IPS-18c (cell line): ENCODE measurements around the gene TRAPPC3L.

Experiments used
- H3K4me3 ChIP-seq: 2 replicates; pipeline ENCODE4 v1.7.0; 2013; ENCODE audit warnings: low read depth, mild to moderate bottlenecking, low read length, moderate library complexity; ENCODE audit not compliant: insufficient read depth
- H3K9me3 ChIP-seq: one replicate; pipeline ENCODE4 v1.6.1; 2013; ENCODE audit warnings: mild to moderate bottlenecking, low read length, moderate library complexity; ENCODE audit not compliant: control insufficient read depth, insufficient read depth

The TRAPPC3L gene

DNA sequence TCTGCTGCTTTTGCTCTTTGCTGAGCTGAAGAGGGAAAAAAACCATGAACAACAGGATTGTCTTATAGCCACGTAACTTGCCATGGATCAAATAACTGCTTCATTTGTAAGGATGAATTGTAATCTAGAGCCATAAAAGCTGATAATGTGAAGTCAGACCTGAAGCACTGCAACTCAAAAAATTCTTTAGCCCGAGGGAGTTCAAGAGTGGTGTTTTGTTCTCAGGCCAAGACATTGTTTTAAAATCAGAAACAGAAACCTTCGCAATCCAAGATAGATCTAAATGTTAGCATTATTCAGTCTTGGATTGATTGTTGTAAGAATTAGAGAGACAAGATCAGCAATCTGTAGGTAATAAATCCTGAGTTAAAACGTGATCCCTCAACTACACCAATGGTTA is at the start of gene TRAPPC3L:
Gene TRAPPC3L (minus strand): TSS at position 34 of the 400 bp plus-strand sequence. CDS start 170 bp downstream, outside the sequence.
- no peaks in the 10 kb centered on the region for H3K9me3 ChIP-seq
- no peak within 1 kb of the TSS for H3K4me3 ChIP-seq

DNA sequence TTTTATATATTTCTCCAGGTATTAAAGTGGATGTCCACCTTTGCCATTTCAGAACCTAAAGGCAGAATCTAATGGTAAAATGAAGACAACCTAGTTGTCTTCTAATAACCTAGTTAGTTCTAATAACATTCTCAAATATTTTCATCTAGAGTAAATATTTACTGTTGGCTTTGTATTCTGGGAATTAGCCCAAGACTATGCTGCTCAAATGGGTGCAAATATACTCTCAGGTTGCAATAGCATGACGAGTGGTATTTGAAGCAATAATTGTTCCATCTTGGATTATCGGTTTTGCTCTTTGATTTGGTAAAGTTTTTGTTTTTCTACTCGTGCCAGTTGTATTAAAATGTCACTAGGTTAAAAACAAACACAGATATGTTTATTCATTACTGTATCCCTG is 49.8 kb upstream of the TRAPPC3L start:
- Histone ChIP-seq H3K4me3 (no peak overlapping the region), H3K9me3 (no peaks in the 10 kb centered on the region)

GRCh38 chr6:116586738-116587137 is 41.3 kb upstream of the TRAPPC3L start:
- no peak overlapping the region for H3K4me3 ChIP-seq

GRCh38 chr6:116586276-116586675 is 40.8 kb upstream of the TRAPPC3L start:
- no peaks in the 10 kb centered on the region for H3K9me3 ChIP-seq
- no peak overlapping the region for H3K4me3 ChIP-seq

More at GRCh38 chr6:116586738-116587137, 41.3 kb upstream of the TRAPPC3L start:
- H3K9me3 ChIP-seq = no peaks in the 10 kb centered on the region

- Histone ChIP-seq H3K4me3 (no peak overlapping the region), H3K9me3 (no peaks in the 10 kb centered on the region)
These were observed 34.7 kb upstream of the TRAPPC3L start for GRCh38 chr6:116580198-116580597.

DNA sequence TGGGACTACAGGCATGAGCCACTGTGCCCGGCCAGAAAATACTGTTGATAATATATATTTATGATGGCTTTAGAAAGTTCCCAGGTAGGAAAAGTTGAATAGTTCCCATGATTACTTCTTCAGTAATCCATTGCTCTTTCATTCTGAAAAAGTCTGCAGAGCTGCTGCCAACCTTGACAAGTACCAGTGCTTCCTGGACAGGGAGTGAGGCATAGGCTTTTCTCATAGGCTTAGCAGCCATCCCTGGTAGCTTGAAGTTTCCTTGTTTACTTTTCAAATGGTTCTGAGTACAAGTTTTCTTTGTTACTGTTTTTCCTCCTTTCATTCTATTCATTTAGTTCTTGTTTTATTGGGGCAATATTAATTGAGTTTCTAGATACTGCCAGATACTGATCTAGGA is 33.7 kb upstream of the TRAPPC3L start:
- Histone ChIP-seq H3K9me3 (no peaks in the 10 kb centered on the region), H3K4me3 (no peak overlapping the region)

DNA sequence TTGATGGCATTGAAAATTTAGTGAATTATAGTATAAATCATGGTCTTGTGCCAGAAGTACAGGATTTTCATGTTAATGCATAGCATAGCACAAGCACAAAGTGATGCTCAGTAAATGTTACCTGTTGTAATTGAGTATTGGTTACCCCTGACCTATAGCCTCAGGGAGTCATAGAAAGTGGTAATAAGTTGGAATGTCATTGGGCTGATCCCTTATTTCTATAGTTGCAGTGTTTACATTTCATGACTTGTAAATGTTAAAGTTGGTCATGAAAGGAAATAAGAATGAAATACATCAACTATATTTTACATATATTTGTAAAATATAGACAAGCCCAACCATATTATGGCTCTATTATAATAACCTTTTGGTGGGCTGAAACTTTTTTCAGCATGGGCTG is 32.9 kb upstream of the TRAPPC3L start:
- no peaks in the 10 kb centered on the region for H3K9me3 ChIP-seq
- no peak overlapping the region for H3K4me3 ChIP-seq

GRCh38 chr6:116577486-116577885 is 32.0 kb upstream of the TRAPPC3L start:
- H3K4me3 ChIP-seq = no peak overlapping the region
- H3K9me3 ChIP-seq = no peaks in the 10 kb centered on the region

- no peak overlapping the region for H3K4me3 ChIP-seq
These were observed 29.7 kb upstream of the TRAPPC3L start for GRCh38 chr6:116575227-116575626.

DNA sequence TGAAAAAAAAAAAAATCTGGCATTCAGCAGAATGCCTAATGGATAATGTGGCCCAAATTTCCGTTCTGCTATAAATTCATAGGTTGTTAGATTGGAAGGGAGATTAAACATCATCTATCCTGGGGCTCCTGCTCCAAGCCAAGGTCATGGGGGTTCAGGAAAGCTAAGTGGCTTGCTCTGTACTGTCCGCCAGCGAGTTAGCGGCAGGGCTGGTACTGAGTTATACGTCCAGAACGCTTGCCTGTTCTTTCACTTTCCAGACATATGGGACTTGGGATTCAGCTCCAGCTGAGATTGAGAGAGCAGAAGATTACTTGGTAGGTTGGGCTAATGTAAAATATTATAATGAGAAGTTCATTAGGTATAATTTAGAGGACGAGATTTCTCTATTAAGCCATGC is 26.7 kb upstream of the TRAPPC3L start:
- no peaks in the 10 kb centered on the region for H3K9me3 ChIP-seq

More at GRCh38 chr6:116575227-116575626, 29.7 kb upstream of the TRAPPC3L start:
- no peaks in the 10 kb centered on the region for H3K9me3 ChIP-seq

DNA sequence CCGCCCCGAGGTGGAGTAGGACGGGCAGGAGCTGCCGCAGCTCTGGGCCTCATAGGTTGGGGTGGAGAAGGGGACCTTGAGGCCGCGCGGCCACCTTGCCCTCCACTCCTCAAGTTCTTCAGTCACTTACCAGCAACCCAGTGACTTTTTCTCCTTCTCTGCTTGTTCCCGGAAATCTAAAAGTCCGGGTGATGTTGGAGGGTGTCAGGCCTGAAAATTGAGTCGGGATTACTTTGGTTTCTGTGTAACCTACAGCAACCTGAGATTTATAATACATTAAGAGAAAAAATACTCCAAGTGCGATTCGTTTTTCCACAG is 26.2 kb upstream of the TRAPPC3L start:
- Histone ChIP-seq H3K9me3 (no peaks in the 10 kb centered on the region), H3K4me3 (peak overlapping the region; percentile 78)

More for the DNA sequence above, 26.7 kb upstream of the TRAPPC3L start:
- H3K4me3 ChIP-seq = peak overlapping the region; percentile 78

- Histone ChIP-seq H3K9me3 (no peaks in the 10 kb centered on the region), H3K4me3 (peak within 1 kb of the TSS; percentile 78)
These were observed 25.6 kb upstream of the TRAPPC3L start, which contains the start of gene RWDD1 for GRCh38 chr6:116570856-116571682. TSS of gene RWDD1 (plus strand) at chr6:116571504. CDS start at chr6:116571583, 79 bp downstream.

DNA sequence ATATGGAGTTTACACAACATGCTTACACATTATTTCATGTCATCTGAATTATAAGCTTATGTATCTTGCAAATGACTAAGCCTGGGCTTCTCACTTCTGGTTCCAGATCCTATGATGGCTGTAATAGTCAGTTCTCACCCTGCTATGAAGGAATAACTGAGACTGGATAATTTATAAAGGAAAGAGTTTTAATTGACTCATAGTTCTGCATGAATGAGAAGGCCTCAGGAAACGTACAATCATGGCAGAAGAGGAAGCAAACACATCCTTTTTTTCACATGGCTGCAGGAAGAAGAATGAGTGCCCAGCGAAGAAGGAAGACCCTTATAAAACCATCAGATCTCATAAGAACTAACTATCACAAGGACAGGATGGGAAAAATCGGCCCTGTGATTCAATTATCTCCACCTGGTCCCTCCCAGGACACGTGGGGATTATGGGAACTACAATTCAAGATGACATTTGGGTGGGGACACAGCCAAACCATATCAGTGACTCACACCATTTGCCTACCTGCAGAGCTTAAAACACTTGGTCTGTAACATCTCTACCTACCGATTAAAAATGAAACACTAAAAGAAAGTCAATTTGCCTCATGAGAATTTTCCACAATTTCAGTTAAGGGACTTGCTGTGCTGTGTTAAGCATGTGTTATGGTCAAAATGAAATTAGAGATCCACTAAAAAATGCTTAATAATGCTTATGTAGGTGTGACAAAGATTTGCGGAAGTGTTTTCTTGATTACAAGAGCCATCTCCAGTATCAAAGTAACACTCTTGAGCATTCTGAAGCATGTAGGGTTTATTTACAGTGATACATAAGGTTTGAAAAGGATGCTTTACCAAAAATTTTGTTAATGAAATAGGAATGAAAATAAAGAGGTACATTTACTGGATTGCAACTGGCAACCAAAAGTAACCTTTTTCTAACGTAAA is 23.6 kb upstream of the TRAPPC3L start:
- H3K9me3 ChIP-seq = no peaks in the 10 kb centered on the region
- H3K4me3 ChIP-seq = no peak overlapping the region

DNA sequence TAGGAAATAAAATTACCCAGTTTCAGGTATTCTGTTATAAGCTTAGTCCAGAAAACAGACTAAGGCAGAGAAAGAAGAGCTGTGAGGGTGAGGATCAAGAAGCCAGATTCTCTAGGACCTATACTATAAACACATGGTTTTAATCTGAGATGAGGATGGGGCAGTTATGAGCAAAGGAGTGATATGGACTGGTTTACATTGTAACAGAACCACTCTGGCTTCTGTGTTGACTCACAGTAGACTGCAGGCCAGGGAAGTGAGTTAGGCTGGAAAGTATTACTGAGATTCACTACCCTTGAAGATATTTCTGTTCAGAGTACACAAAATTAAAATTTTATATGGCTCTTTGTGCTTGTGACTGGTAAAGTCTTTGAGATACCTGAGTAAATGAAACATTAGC is 22.6 kb upstream of the TRAPPC3L start:
- Histone ChIP-seq H3K4me3 (no peak overlapping the region), H3K9me3 (no peaks in the 10 kb centered on the region)

GRCh38 chr6:116564921-116565872 is 19.7 kb upstream of the TRAPPC3L start:
- H3K9me3 ChIP-seq = no peaks in the 10 kb centered on the region
- no peak overlapping the region for H3K4me3 ChIP-seq

- Histone ChIP-seq H3K9me3 (no peaks in the 10 kb centered on the region), H3K4me3 (no peak overlapping the region)
These were observed 18.8 kb upstream of the TRAPPC3L start for GRCh38 chr6:116564311-116564710.

GRCh38 chr6:116563830-116564229 is 18.3 kb upstream of the TRAPPC3L start:
- Histone ChIP-seq H3K4me3 (no peak overlapping the region), H3K9me3 (no peaks in the 10 kb centered on the region)
